Stimulated activated CD4-positive, alpha-beta T cell treated with anti-CD3 and anti-CD28 coated beads, Interleukin-15, amount 100 ng/mL, for 48 hours (primary cell): Measurements from ENCODE around the gene CCNY.
"Not testable (repeated sequence)": the region's sequence is repeated elsewhere in the genome, so short reads cannot be mapped to it uniquely, and the experiment has no call there.

Experiments
- DNase-seq, 2 donors: peaks; one replicate each; pipeline ENCODE4 v3.0.0-alpha.2; 2020; ENCODE audit warnings: low read depth in 2 of 2

The CCNY gene

GRCh38 chr10:35354257-35354656 is 17.9 kb downstream of the CCNY start:
- DNase-seq = not testable (repeated sequence)

GRCh38 chr10:35355971-35356724 is 19.8 kb downstream of the CCNY start:
- no peak for DNase-seq

- no peak for DNase-seq
Measured at GRCh38 chr10:35356725-35357092, 20.4 kb downstream of the CCNY start.

GRCh38 chr10:35359056-35359455 is 22.7 kb downstream of the CCNY start:
- no peak for DNase-seq

- DNase-seq = no peak
Measured at GRCh38 chr10:35359873-35360272, 23.6 kb downstream of the CCNY start.

GRCh38 chr10:35362701-35363350 is 26.5 kb downstream of the CCNY start:
- DNase-seq = no peak

DNA sequence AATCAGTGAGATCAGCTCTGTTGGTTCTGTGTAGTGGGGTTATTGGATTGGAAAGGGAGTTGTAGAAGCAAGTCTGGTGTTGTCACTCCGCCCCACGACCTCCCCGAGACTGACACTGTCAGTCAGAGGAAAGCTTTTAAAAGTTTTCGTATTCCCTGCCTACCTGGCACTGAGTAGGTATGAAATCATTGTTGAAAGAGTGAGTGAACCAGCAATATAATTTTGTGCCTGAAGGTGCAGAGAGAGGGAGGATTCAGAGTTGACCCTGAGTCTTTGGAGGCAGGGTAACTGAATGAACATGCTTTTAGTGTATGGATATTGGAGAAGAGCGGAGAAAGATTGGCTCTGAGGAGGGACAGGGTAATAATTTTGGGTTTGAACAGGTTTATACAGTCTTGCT is 27.3 kb downstream of the CCNY start:
- no peak for DNase-seq

GRCh38 chr10:35364808-35365207 is 28.5 kb downstream of the CCNY start:
- DNase-seq = no peak

- DNase-seq = no peak
Measured at GRCh38 chr10:35365994-35366393, 29.7 kb downstream of the CCNY start.

DNA sequence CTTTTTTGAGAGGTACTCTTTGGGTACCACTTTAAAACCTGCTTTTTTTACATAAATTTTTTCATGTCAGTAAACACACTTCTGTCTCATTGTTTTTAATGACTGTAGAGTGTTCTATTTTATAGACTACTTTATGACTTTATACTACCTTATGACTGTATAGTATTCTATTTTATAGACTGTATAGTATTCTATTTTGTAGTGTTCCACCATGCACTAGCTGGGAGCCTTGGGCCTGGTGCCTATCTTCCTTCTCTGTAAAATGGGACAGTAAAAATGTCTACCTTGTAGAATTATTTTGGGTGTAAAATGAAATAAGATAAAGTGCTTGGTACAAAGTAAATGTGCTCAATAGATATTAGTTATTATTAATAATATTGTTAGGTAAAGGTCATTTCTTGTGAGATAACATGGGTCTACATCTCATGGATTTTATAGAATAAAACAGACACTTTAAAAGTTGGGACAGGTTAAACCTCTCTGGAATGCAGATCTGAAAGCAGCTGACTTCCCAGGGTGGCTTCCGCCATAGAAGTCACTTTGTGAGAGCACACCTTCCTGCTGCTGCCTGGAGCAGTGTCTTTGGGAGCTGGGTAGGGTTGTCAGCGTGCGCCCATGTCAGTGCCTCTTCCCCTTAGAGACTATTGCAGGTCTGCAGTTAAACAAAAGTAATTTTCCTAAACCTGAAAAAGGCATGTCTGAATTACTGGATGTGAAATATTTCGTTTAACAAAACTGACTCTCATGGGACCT is 31.0 kb downstream of the CCNY start:
- DNase-seq = no peak

GRCh38 chr10:35367982-35368381 is 31.7 kb downstream of the CCNY start:
- no peak for DNase-seq

GRCh38 chr10:35368485-35369048 is 32.3 kb downstream of the CCNY start:
- no peak for DNase-seq

GRCh38 chr10:35369049-35369611 is 32.8 kb downstream of the CCNY start:
- no peak for DNase-seq

GRCh38 chr10:35371731-35372130 is 35.4 kb downstream of the CCNY start:
- DNase-seq = no peak

DNA sequence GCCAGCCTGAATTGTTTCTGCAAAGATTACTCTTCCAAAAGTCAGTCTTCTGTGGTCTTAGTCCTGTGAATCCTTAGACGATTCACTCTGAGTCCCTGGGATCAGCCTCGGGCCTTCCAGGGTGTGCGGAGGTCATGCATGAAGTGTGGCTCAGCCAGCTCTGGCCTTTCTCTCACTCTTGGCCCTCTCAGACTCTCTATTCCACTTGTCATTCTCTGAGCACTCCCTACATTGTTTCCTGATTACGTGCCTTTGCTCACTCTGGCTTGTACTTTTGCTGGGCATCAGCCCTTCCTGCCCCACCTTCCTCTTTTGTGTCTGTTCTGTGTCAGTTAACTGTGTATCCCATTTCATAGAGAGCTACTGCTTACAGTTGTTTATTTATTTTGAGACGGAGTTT is 36.0 kb downstream of the CCNY start:
- no peak for DNase-seq

GRCh38 chr10:35375091-35375765 is 38.9 kb downstream of the CCNY start:
- no peak for DNase-seq

DNA sequence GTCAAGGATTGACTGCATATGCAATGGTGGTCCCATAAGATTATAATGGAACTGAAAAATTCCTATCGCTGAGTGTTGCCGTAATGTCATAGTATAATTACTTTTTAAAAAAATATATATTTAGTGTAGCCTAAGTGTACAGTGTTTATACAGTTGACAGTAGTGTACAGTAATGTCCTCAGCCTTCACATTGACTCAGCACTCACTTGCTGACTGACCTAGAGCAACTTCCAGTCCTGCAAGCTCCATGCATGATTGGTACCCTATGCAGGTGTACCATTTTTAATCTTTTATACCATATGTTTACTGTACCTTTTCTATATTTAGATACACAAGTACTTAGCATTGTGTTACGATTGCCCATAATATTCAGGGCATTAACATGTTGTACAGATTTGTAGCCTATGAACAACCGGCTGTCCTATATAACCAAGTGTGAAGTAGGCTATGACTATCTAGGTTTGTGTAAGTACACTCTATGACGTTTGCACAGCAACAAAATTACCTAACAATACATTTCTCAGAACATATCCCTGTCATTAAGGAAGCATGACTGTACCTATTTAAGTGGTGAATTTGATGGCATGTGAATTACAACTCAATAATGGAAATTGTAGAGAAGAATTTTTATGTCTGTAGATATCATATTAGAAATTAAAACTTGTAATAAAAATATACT is 40.9 kb downstream of the CCNY start:
- no peak for DNase-seq

GRCh38 chr10:35378541-35379210 is 42.4 kb downstream of the CCNY start:
- peak in 1 of 2 donors; percentile 14 for DNase-seq

DNA sequence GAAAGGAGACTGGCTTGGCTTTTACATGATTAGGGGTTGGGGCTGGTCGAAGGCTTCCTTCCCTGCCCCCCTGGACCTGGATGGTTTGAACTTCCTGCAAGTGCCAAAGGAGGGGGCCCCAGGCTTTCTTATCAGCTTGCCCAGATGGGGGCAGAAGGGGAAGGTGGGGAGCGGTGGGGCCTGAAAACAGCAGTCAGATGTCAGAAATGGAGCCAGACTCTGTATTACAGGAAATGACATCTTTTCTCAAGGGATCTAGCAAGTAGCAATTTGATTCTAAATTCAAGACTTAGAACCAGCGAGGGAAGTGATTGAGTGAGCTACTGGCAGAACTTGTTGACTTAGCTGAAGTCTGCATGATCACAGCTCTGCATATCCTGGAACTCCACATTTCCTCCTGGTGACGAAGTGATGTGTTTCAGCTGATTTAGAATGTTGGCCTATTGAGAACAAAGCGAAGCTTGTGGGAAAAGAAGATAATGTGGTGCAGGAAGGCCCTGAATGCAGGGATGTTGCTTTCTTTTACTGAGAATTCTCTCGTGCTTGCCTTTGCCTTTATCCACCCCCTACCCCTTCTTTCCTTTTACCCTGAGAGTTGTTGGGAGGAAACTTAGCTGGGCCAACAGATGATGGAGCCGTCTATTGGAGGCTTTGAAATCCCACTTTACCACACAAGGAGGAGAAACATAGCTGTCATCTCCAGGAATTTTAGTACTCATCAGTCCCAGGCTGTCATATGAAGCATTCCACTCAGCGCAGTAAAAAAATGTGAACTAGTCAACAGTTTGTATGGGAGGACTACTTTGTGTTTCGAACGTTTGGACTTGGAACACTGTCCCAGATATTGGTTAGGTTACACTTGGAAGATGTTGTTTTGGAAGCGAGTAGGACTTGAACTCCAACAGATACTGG is 43.2 kb downstream of the CCNY start:
- no peak for DNase-seq
